Prostate gland (tissue), 2 donors: Measurements from ENCODE around the gene CHMP5.

ENCODE experiments used
- CTCF ChIP-seq, 4 experiments: fragments of 200-600 bp in 2 of 4; fragments of 450-650 bp in 2 of 4; sonication (generic) in 2 of 4; IDR thresholded peaks; 1 replicate in 3 of 4; 2 replicates in 1 of 4; pipeline ENCODE4 v1.5.1; 2016 to 2019; ENCODE audit warnings: antibody characterized with exemption in 4 of 4, mild to moderate bottlenecking in 2 of 4, moderate library complexity in 2 of 4
- POLR2A ChIP-seq: fragments of 450-650 bp; IDR thresholded peaks from one replicate; pipeline ENCODE4 v1.6.1; 2016; ENCODE audit warnings: antibody characterized with exemption, mild to moderate bottlenecking

GRCh38 chr9:33232815-33233214, 32.0 kb upstream of the CHMP5 start:
- no peak for TF ChIP-seq CTCF (IDR thresholded peaks at IDR 0.05)
- no peak for TF ChIP-seq POLR2A
